ENCODE measurements around the gene COL5A1.

DNA sequence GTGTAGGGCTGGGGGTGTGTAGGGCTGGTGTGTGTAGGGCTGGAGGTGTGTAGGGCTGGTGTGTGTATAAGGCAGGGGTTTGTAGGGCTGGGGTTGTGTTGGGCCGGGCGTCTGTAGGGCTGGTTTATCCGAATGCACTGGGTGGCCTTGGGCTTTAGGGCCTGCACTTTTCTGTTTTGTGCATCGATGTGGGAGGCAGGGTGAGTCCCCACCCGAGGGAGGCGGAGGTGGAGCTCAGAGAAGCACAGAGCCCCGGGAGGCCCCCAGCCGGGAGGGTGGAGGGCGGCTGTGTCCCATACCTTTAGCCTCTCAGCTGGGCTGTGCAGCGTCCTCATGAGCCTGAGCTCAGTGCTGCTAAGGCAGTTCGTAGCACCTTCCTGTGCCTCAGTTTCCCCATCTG lies 13.5 kb downstream of the COL5A1 start:
- TF ChIP-seq YY1 (IDR thresholded peaks at IDR 0.05; ENCODE audit: insufficient read depth, insufficient read length) (no peak), ZNF274 (IDR thresholded peaks at IDR 0.05; ENCODE audit: low read depth, low read length) (no peak)
